ENCODE measurements around the gene LPO.

Gene LPO

GRCh38 chr17:58219007-58219788 is 19.2 kb upstream of the LPO start, which contains the start of gene MKS1:
TSS of gene MKS1 (minus strand) at chr17:58219255. CDS start at chr17:58219230, 25 bp downstream.
- Histone ChIP-seq H3K9ac (ENCODE audit: insufficient read length) (peak within 1 kb of the TSS; percentile 82), H3K36me3 (ENCODE audit: insufficient read depth, low read length) (no peaks in the 10 kb centered on the region), H3K27ac (peak within 1 kb of the TSS; percentile 10; the same call in 1 of the 2 replicates), H3K9me3 (ENCODE audit: low read depth, low read length) (no peaks in the 10 kb centered on the region), H3K4me3 (peak within 1 kb of the TSS; percentile 84)
- TF ChIP-seq POLR2AphosphoS5 (IDR thresholded peaks at IDR 0.05; ENCODE audit: borderline replicate concordance, low read depth, low read length): peak; percentile 87
- no peak for TF ChIP-seq EZH2 (IDR thresholded peaks at IDR 0.05)
- peak; percentile 53 for TF ChIP-seq FOXP2 (optimal IDR thresholded peaks at IDR 0.05; ENCODE audit: control extremely low read depth, extremely low read length, insufficient read depth)
- DNase-seq (ENCODE audit: low read depth, low spot score): peak; percentile 45

DNA sequence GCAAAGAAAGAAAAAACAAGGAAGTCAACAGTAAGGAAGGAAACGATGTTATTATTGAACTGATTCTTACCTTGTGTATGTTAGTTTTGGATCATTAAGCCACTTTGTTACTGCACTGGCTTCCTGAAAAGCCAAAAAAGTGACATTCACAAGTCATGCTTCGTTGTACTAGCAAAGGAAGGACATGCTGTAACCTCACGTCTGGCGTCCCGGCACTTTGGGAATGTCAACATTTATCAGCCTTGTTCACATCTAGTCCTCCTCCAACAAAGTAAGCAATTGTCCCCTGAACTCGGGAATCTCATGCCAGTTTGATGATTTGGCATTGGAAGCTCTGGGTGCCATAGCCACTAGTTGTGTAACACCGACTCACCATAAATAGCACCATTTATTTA is 18.6 kb upstream of the LPO start:
- Histone ChIP-seq H3K27ac (no peak overlapping the region), H3K4me3 (peak overlapping the region; percentile 84), H3K9me3 (ENCODE audit: low read depth, low read length) (no peaks in the 10 kb centered on the region), H3K9ac (ENCODE audit: insufficient read length) (peak overlapping the region; percentile 69), H3K36me3 (ENCODE audit: insufficient read depth, low read length) (no peaks in the 10 kb centered on the region)
- no peak for DNase-seq (ENCODE audit: low read depth, low spot score)
- no peak for TF ChIP-seq POLR2AphosphoS5 (IDR thresholded peaks at IDR 0.05; ENCODE audit: borderline replicate concordance, low read depth, low read length)
- no peak for TF ChIP-seq EZH2 (IDR thresholded peaks at IDR 0.05)
- TF ChIP-seq FOXP2 (optimal IDR thresholded peaks at IDR 0.05; ENCODE audit: control extremely low read depth, extremely low read length, insufficient read depth): no peak

- TF ChIP-seq POLR2AphosphoS5 (IDR thresholded peaks at IDR 0.05; ENCODE audit: borderline replicate concordance, low read depth, low read length): no peak
- TF ChIP-seq FOXP2 (optimal IDR thresholded peaks at IDR 0.05; ENCODE audit: control extremely low read depth, extremely low read length, insufficient read depth): no peak
- TF ChIP-seq EZH2 (IDR thresholded peaks at IDR 0.05): no peak
- H3K4me3 ChIP-seq: no peak overlapping the region
- no peak overlapping the region for H3K27ac ChIP-seq
- no peak for DNase-seq (ENCODE audit: low read depth, low spot score)
- no peak overlapping the region for H3K9ac ChIP-seq (ENCODE audit: insufficient read length)
- no peaks in the 10 kb centered on the region for H3K9me3 ChIP-seq (ENCODE audit: low read depth, low read length)
- H3K36me3 ChIP-seq (ENCODE audit: insufficient read depth, low read length): no peaks in the 10 kb centered on the region
Measured at GRCh38 chr17:58224315-58224714, 14.1 kb upstream of the LPO start.

DNA sequence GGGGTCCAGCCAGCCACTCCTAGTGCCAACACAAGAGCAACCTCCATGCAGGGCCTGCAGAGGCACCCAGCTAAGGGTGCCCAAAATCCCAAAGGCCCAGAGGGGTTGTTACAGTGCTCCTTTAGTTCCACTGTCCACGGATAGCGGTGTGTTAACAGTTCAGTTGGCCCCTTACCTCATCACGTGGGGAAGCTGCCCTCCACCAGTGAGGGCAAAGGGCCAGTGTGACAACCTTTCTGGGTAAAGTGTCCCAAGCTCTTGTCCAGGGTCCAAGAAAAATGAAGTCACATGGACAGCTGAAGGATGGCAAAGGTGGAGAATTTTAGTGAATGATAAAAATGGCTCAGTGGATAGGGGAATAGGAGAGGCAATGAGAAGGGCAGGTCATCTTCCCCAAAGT is 10.7 kb upstream of the LPO start:
- no peak overlapping the region for H3K9ac ChIP-seq (ENCODE audit: insufficient read length)
- H3K4me3 ChIP-seq: no peak overlapping the region
- no peaks in the 10 kb centered on the region for H3K36me3 ChIP-seq (ENCODE audit: insufficient read depth, low read length)
- DNase-seq (ENCODE audit: low read depth, low spot score): no peak
- no peak for TF ChIP-seq FOXP2 (optimal IDR thresholded peaks at IDR 0.05; ENCODE audit: control extremely low read depth, extremely low read length, insufficient read depth)
- TF ChIP-seq EZH2 (IDR thresholded peaks at IDR 0.05): no peak
- TF ChIP-seq POLR2AphosphoS5 (IDR thresholded peaks at IDR 0.05; ENCODE audit: borderline replicate concordance, low read depth, low read length): no peak
- H3K27ac ChIP-seq: no peak overlapping the region
- H3K9me3 ChIP-seq (ENCODE audit: low read depth, low read length): no peaks in the 10 kb centered on the region

- DNase-seq (ENCODE audit: low read depth, low spot score): no peak
- Histone ChIP-seq H3K4me3 (no peak overlapping the region), H3K27ac (no peak overlapping the region), H3K9ac (ENCODE audit: insufficient read length) (no peak overlapping the region), H3K36me3 (ENCODE audit: insufficient read depth, low read length) (no peaks in the 10 kb centered on the region), H3K9me3 (ENCODE audit: low read depth, low read length) (no peaks in the 10 kb centered on the region)
- no peak for TF ChIP-seq POLR2AphosphoS5 (IDR thresholded peaks at IDR 0.05; ENCODE audit: borderline replicate concordance, low read depth, low read length)
- no peak for TF ChIP-seq EZH2 (IDR thresholded peaks at IDR 0.05)
- TF ChIP-seq FOXP2 (optimal IDR thresholded peaks at IDR 0.05; ENCODE audit: control extremely low read depth, extremely low read length, insufficient read depth): no peak
Measured at GRCh38 chr17:58228679-58229078, 9.7 kb upstream of the LPO start.

GRCh38 chr17:58229384-58229783 is 9.0 kb upstream of the LPO start:
- no peak overlapping the region for H3K9ac ChIP-seq (ENCODE audit: insufficient read length)
- H3K4me3 ChIP-seq: no peak overlapping the region
- no peaks in the 10 kb centered on the region for H3K36me3 ChIP-seq (ENCODE audit: insufficient read depth, low read length)
- no peak for DNase-seq (ENCODE audit: low read depth, low spot score)
- TF ChIP-seq EZH2 (IDR thresholded peaks at IDR 0.05) (no peak), FOXP2 (optimal IDR thresholded peaks at IDR 0.05; ENCODE audit: control extremely low read depth, extremely low read length, insufficient read depth) (no peak), POLR2AphosphoS5 (IDR thresholded peaks at IDR 0.05; ENCODE audit: borderline replicate concordance, low read depth, low read length) (no peak)
- H3K9me3 ChIP-seq (ENCODE audit: low read depth, low read length): no peaks in the 10 kb centered on the region
- H3K27ac ChIP-seq: no peak overlapping the region

GRCh38 chr17:58229881-58230280 is 8.5 kb upstream of the LPO start:
- Histone ChIP-seq H3K36me3 (ENCODE audit: insufficient read depth, low read length) (no peaks in the 10 kb centered on the region), H3K27ac (no peak overlapping the region), H3K9me3 (ENCODE audit: low read depth, low read length) (no peaks in the 10 kb centered on the region), H3K9ac (ENCODE audit: insufficient read length) (no peak overlapping the region), H3K4me3 (no peak overlapping the region)
- no peak for DNase-seq (ENCODE audit: low read depth, low spot score)
- no peak for TF ChIP-seq POLR2AphosphoS5 (IDR thresholded peaks at IDR 0.05; ENCODE audit: borderline replicate concordance, low read depth, low read length)
- TF ChIP-seq FOXP2 (optimal IDR thresholded peaks at IDR 0.05; ENCODE audit: control extremely low read depth, extremely low read length, insufficient read depth): no peak
- TF ChIP-seq EZH2 (IDR thresholded peaks at IDR 0.05): no peak

DNA sequence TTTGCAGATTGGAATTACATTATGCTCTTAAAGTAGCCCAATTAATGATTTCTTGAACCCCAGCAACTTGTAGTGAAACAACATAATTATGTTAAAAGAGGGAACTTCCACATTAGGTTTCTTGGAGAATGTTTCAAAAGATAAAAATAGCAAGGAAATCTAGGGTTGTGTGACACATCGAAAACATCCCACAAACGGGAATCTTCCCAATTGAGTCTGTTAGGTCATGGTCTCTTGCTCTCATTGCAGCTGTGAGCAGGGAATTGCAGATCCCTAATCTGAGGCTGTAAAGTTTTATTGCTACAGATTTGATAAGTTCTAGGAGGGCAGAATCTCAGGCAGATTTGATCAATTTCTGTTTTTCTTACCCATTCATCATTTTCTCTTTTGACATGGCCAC is 6.7 kb upstream of the LPO start:
- Histone ChIP-seq H3K27ac (no peak overlapping the region), H3K9me3 (ENCODE audit: low read depth, low read length) (no peaks in the 10 kb centered on the region), H3K36me3 (ENCODE audit: insufficient read depth, low read length) (no peaks in the 10 kb centered on the region), H3K4me3 (no peak overlapping the region), H3K9ac (ENCODE audit: insufficient read length) (no peak overlapping the region)
- DNase-seq (ENCODE audit: low read depth, low spot score): no peak
- no peak for TF ChIP-seq POLR2AphosphoS5 (IDR thresholded peaks at IDR 0.05; ENCODE audit: borderline replicate concordance, low read depth, low read length)
- TF ChIP-seq FOXP2 (optimal IDR thresholded peaks at IDR 0.05; ENCODE audit: control extremely low read depth, extremely low read length, insufficient read depth): no peak
- TF ChIP-seq EZH2 (IDR thresholded peaks at IDR 0.05): no peak

Data from SK-N-MC (cell line).